T-cell (primary cell): ENCODE data around the gene TMEM80. TPM values are rescaled to one million over a fixed set of nuclear protein-coding genes. Genes with fewer than 3 reads are reported as not detected.

ENCODE experiments used
- ATAC-seq, 4 experiments: fragments of 200-7000 bp in 3 of 4; fragments of 150-1000 bp in 1 of 4; cut with Tn5 transposase; replicated peaks in 1 of 4; 1 replicate in 3 of 4; 2 replicates in 1 of 4; pipeline ENCODE4 v1.10.0; 2021; ENCODE audit warnings: moderate library complexity in 3 of 4, mild to moderate bottlenecking in 2 of 4, moderate number of reproducible peaks in 1 of 4
- CTCF ChIA-PET, 2 donors: fragments of 300-600 bp; sonication (Branson Sonifier 250); formaldehyde crosslinking; loops; one replicate each; lab custom pipeline; 2022; ENCODE audit warnings: antibody characterized with exemption in 2 of 2; lab: Charles Lee
- POLR2A ChIA-PET, 2 donors: fragments of 300-600 bp; sonication (Branson Sonifier 250); formaldehyde crosslinking; loops; one replicate each; lab custom pipeline; 2022; ENCODE audit warnings: antibody characterized with exemption in 2 of 2; lab: Charles Lee
- DNase-seq, 35 experiments: peaks; one replicate each; pipeline versions ENCODE4 v3.0.0 to v3.0.0-alpha.2; 2013 to 2023
- H3K27ac ChIP-seq: one replicate; pipeline ENCODE4 v1.5.1; 2013; ENCODE audit warnings: low read length
- H3K27me3 ChIP-seq, 2 experiments: replicated peaks in 1 of 2; 1 replicate in 1 of 2; 2 replicates in 1 of 2; pipeline versions ENCODE4 v1.6.1 to v1.7.0; 2013; ENCODE audit warnings: low read length in 1 of 2, mixed read lengths in 1 of 2; ENCODE audit not compliant: control insufficient read depth in 2 of 2, insufficient read depth in 2 of 2; ENCODE audit errors: extremely low read depth in 1 of 2
- H3K36me3 ChIP-seq, 2 donors: 1 replicate in 1 of 2; 2 replicates in 1 of 2; pipeline versions ENCODE4 v1.6.1 to v1.7.0; 2013; ENCODE audit warnings: low read length in 1 of 2; ENCODE audit not compliant: control insufficient read depth in 2 of 2, insufficient read depth in 1 of 2; ENCODE audit errors: extremely low read depth in 1 of 2
- H3K4me1 ChIP-seq, 2 experiments: 1 replicate in 1 of 2; 2 replicates in 1 of 2; pipeline versions ENCODE4 v1.6.1 to v1.7.0; 2013; ENCODE audit warnings: low read length in 2 of 2, mixed read lengths in 1 of 2; ENCODE audit not compliant: insufficient read depth in 2 of 2, control insufficient read depth in 1 of 2; ENCODE audit errors: extremely low read depth in 1 of 2
- H3K4me3 ChIP-seq, 2 donors: 1 replicate in 1 of 2; 2 replicates in 1 of 2; pipeline versions ENCODE4 v1.5.1 to v1.7.0; 2013; ENCODE audit warnings: mild to moderate bottlenecking in 2 of 2, low read length in 1 of 2, moderate library complexity in 1 of 2; ENCODE audit not compliant: control insufficient read depth in 1 of 2; ENCODE audit errors: extremely low read depth in 1 of 2
- H3K9me3 ChIP-seq: 2 replicates; pipeline ENCODE4 v1.7.0; 2013
- H3K27ac Mint-ChIP-seq, 2 donors: one replicate each; pipeline ENCODE4 v1.8.0; 2020 to 2021; ENCODE audit warnings: mild to moderate bottlenecking in 2 of 2, mixed read lengths in 2 of 2
- H3K27me3 Mint-ChIP-seq, 2 donors: one replicate each; pipeline ENCODE4 v1.8.0; 2021 to 2022; ENCODE audit warnings: mixed read lengths in 2 of 2
- H3K36me3 Mint-ChIP-seq: one replicate; pipeline ENCODE4 v1.8.0; 2021; ENCODE audit warnings: mixed read lengths
- H3K4me1 Mint-ChIP-seq, 3 donors: one replicate each; pipeline ENCODE4 v1.8.0; 2020 to 2022; ENCODE audit warnings: mixed read lengths in 3 of 3, mild to moderate bottlenecking in 1 of 3
- H3K4me3 Mint-ChIP-seq, 3 donors: one replicate each; pipeline ENCODE4 v1.8.0; 2020 to 2022; ENCODE audit warnings: mild to moderate bottlenecking in 3 of 3, mixed read lengths in 3 of 3, moderate library complexity in 3 of 3
- H3K9me3 Mint-ChIP-seq, 3 donors: one replicate each; pipeline ENCODE4 v1.8.0; 2020 to 2022; ENCODE audit warnings: mixed read lengths in 3 of 3
- WGBS: methylation state at CpG from one replicate; pipeline ENCODE4 v1.1.5; 2013; ENCODE audit warnings: missing lambda C conversion rate; ENCODE audit not compliant: insufficient coverage; 5-methylcytosine and 5-hydroxymethylcytosine counted together
- total RNA-seq, 35 experiments: library from RNA in 6 of 35; stranded (reverse) in 6 of 35; fragments of 120-200 nt in 1 of 35; gene quantifications; one replicate each; pipeline versions ENCODE4 v1.2.1 to v1.2.4 and lab custom pipeline; 2013 to 2026

TMEM80 gene
- total RNA-seq, 5 donors from 2014 or later (not counting 1 experiment from before 2014, with no cell fraction given): 21.2 to 43.9 (median 42.4) TPM

GRCh38 chr11:673866-674265 is 21.8 kb upstream of the TMEM80 start:
- ChIA-PET POLR2A (interaction anchor here in 1 of 2 donors (0.5 kb wide), 1 partner anchor 175 kb away, joined by 3 read pairs; no protein-coding TSS in a partner anchor), CTCF (no interaction called here)
- ATAC-seq: no peak
- Mint-ChIP-seq H3K27me3 (no peaks in the 10 kb centered on the region), H3K9me3 (no peaks in the 10 kb centered on the region), H3K4me3 (no peak overlapping the region), H3K36me3 (peaks cover 24% of the 10 kb centered on the region), H3K4me1 (no peaks in the 10 kb centered on the region), H3K27ac (no peak overlapping the region)
- H3K9me3 ChIP-seq: no peaks in the 10 kb centered on the region
- no peaks in the 10 kb centered on the region for H3K4me1 ChIP-seq
- no peak for DNase-seq
- H3K36me3 ChIP-seq: peaks cover 24 to 32% of the 10 kb centered on the region in 2 donors
- no peak overlapping the region for H3K4me3 ChIP-seq
- H3K27ac ChIP-seq: no peak overlapping the region
- no peaks in the 10 kb centered on the region for H3K27me3 ChIP-seq
- no CpG with 5 or more reads among the region's 8 CpGs for WGBS

- POLR2A ChIA-PET: no interaction called here
Measured at GRCh38 chr11:674406-674805, 21.2 kb upstream of the TMEM80 start.

DNA sequence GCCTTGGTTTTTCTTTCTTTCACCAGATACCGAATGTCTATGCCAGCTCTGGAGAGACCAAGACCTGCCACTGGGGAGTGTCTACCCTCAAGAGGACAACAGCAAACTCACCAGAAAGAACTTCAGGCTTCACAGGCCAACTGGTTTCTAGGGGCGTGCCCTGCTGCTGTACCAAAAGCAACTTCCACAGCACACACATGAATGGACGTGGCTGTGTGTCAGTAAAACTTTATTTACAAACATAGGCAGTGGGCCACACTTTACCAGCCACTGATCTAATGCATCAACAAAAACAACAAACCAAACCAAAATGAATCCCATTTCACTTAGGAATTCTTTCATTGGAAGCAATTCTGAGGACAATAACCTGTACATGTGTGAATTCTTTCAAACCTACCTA is 17.3 kb upstream of the TMEM80 start:
- H3K4me3 Mint-ChIP-seq: no peak overlapping the region
- no peaks in the 10 kb centered on the region for H3K9me3 ChIP-seq
- 96% methylated on average over 3 of the region's 3 CpGs for whole genome bisulfite sequencing
- H3K27me3 Mint-ChIP-seq: no peaks in the 10 kb centered on the region
- no peaks in the 10 kb centered on the region for H3K4me1 ChIP-seq
- H3K27ac Mint-ChIP-seq: no peak overlapping the region
- POLR2A ChIA-PET: no interaction called here
- DNase-seq: no peak
- no peak overlapping the region for H3K27ac ChIP-seq
- H3K4me3 ChIP-seq: no peak overlapping the region
- H3K4me1 Mint-ChIP-seq: no peaks in the 10 kb centered on the region
- peaks cover 37% of the 10 kb centered on the region for H3K36me3 Mint-ChIP-seq
- ATAC-seq: no peak
- CTCF ChIA-PET: no interaction called here
- no peaks in the 10 kb centered on the region for H3K27me3 ChIP-seq
- no peaks in the 10 kb centered on the region for H3K9me3 Mint-ChIP-seq
- H3K36me3 ChIP-seq: peaks cover 27 to 42% of the 10 kb centered on the region in 2 donors

More at GRCh38 chr11:674406-674805, 21.2 kb upstream of the TMEM80 start:
- H3K4me3 ChIP-seq: no peak overlapping the region
- Mint-ChIP-seq H3K9me3 (no peaks in the 10 kb centered on the region), H3K4me1 (no peaks in the 10 kb centered on the region), H3K27me3 (no peaks in the 10 kb centered on the region), H3K4me3 (no peak overlapping the region), H3K27ac (no peak overlapping the region), H3K36me3 (peaks cover 24% of the 10 kb centered on the region)
- H3K4me1 ChIP-seq: no peaks in the 10 kb centered on the region
- H3K36me3 ChIP-seq: peaks cover 22 to 35% of the 10 kb centered on the region in 2 donors
- no peaks in the 10 kb centered on the region for H3K27me3 ChIP-seq
- CTCF ChIA-PET: no interaction called here
- ATAC-seq (no peak), DNase-seq (no peak)
- no peak overlapping the region for H3K27ac ChIP-seq
- WGBS: 95% methylated on average over 17 of the region's 17 CpGs
- H3K9me3 ChIP-seq: no peaks in the 10 kb centered on the region

- Mint-ChIP-seq H3K27ac (no peak overlapping the region), H3K27me3 (no peaks in the 10 kb centered on the region), H3K36me3 (peaks cover 38% of the 10 kb centered on the region), H3K4me3 (no peak overlapping the region), H3K4me1 (no peaks in the 10 kb centered on the region), H3K9me3 (no peaks in the 10 kb centered on the region)
- DNase-seq (no peak), ATAC-seq (peak in 1 of 4 experiments; percentile 22)
- Histone ChIP-seq H3K4me1 (no peaks in the 10 kb centered on the region), H3K4me3 (no peak overlapping the region), H3K27me3 (no peaks in the 10 kb centered on the region), H3K9me3 (no peaks in the 10 kb centered on the region), H3K36me3 (peaks cover 20 to 40% of the 10 kb centered on the region in 2 donors), H3K27ac (no peak overlapping the region)
- 95% methylated on average over 35 of the region's 36 CpGs for WGBS
- POLR2A ChIA-PET: interaction anchor here in 1 of 2 donors (0.6 kb wide), 1 partner anchor 8 kb away, joined by 12 read pairs; no protein-coding TSS in a partner anchor
- CTCF ChIA-PET: no interaction called here
Measured at GRCh38 chr11:679271-680207, 16.1 kb upstream of the TMEM80 start.

DNA sequence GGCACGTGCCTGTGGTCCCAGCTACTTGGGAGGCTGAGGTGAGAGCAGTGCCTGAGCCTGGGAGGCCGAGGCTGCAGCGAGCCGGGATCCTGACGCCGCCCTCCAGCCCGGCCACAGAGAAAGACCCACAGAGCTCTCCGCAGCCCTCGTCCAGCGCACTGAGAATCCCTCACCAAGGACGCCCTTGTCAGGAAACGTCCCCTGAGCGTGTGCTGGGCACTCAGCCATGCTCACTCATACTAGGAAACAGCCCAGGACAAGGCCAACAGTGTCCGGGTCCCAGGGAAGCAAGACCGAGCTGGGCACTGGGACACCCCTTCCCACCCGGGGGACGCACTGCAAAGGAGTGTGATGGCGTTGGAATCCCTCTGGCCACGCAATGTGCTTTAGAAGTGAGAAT is 15.1 kb upstream of the TMEM80 start:
- Histone ChIP-seq H3K4me1 (no peaks in the 10 kb centered on the region), H3K27me3 (no peaks in the 10 kb centered on the region), H3K9me3 (no peaks in the 10 kb centered on the region), H3K4me3 (no peak overlapping the region), H3K27ac (no peak overlapping the region), H3K36me3 (peaks cover 17 to 39% of the 10 kb centered on the region in 2 donors)
- 97% methylated on average over 19 of the region's 19 CpGs for WGBS
- POLR2A ChIA-PET: interaction anchor here in 1 of 2 donors (0.6 kb wide), 1 partner anchor 9 kb away, joined by 12 read pairs; no protein-coding TSS in a partner anchor
- DNase-seq (no peak), ATAC-seq (peak in 1 of 4 experiments; percentile 15)
- H3K4me1 Mint-ChIP-seq: no peaks in the 10 kb centered on the region
- H3K36me3 Mint-ChIP-seq: peaks cover 41% of the 10 kb centered on the region
- CTCF ChIA-PET: interaction anchor here in 1 of 2 donors (0.5 kb wide), 1 partner anchor 78 kb away, joined by 4 read pairs; no protein-coding TSS in a partner anchor
- H3K4me3 Mint-ChIP-seq: no peak overlapping the region
- no peaks in the 10 kb centered on the region for H3K9me3 Mint-ChIP-seq
- peak overlapping the region in 1 of 2 donors; percentile 39 for H3K27ac Mint-ChIP-seq
- no peaks in the 10 kb centered on the region for H3K27me3 Mint-ChIP-seq

GRCh38 chr11:680970-681369 is 14.6 kb upstream of the TMEM80 start:
- DNase-seq (peak in 1 of 35 experiments; percentile 18), ATAC-seq (peak in 1 of 4 experiments; percentile 37)
- Histone ChIP-seq H3K27me3 (no peaks in the 10 kb centered on the region), H3K27ac (no peak overlapping the region), H3K4me1 (no peaks in the 10 kb centered on the region), H3K36me3 (peaks cover 16 to 41% of the 10 kb centered on the region in 2 donors), H3K4me3 (no peak overlapping the region), H3K9me3 (no peaks in the 10 kb centered on the region)
- Mint-ChIP-seq H3K27ac (peak overlapping the region in 1 of 2 donors; percentile 39), H3K36me3 (peaks cover 41% of the 10 kb centered on the region), H3K4me1 (no peaks in the 10 kb centered on the region), H3K4me3 (no peak overlapping the region), H3K9me3 (no peaks in the 10 kb centered on the region), H3K27me3 (no peaks in the 10 kb centered on the region)
- ChIA-PET POLR2A (interaction anchor here in 1 of 2 donors (0.7 kb wide), 1 partner anchor 10 kb away, joined by 3 read pairs; no protein-coding TSS in a partner anchor), CTCF (interaction anchor here (0.5 to 0.7 kb wide), 2 partner anchors 16 to 77 kb away, joined by 3 to 4 read pairs; no protein-coding TSS in a partner anchor)
- 81% methylated on average over 8 of the region's 13 CpGs for WGBS
